Ishikawa (cell line): ENCODE results near the gene JPH2.

ENCODE experiments used
- CEBPB ChIP-seq: IDR thresholded peaks from 2 replicates; pipeline ENCODE4 v1.6.1; 2012
- CREB1 ChIP-seq: IDR thresholded peaks from 2 replicates; pipeline ENCODE4 v1.6.1; 2012; ENCODE audit warnings: low read depth
- EGR1 ChIP-seq: IDR thresholded peaks from 2 replicates; pipeline ENCODE4 v1.6.1; 2012
- EP300 ChIP-seq: IDR thresholded peaks from 2 replicates; pipeline ENCODE4 v1.6.1; 2012; ENCODE audit warnings: borderline replicate concordance
- FOXM1 ChIP-seq: IDR thresholded peaks from 2 replicates; pipeline ENCODE4 v1.6.1; 2012; ENCODE audit warnings: low read depth, borderline replicate concordance
- NFIC ChIP-seq: IDR thresholded peaks from 2 replicates; pipeline ENCODE4 v1.6.1; 2012
- RAD21 ChIP-seq: IDR thresholded peaks from 2 replicates; pipeline ENCODE4 v1.6.1; 2012; ENCODE audit warnings: low read depth
- TAF1 ChIP-seq: IDR thresholded peaks from 2 replicates; pipeline ENCODE4 v1.6.1; 2012; ENCODE audit warnings: low read depth, mild to moderate bottlenecking
- TCF12 ChIP-seq: IDR thresholded peaks from 2 replicates; pipeline ENCODE4 v1.6.1; 2012; ENCODE audit warnings: low read depth
- TEAD4 ChIP-seq: IDR thresholded peaks from 2 replicates; pipeline ENCODE4 v1.6.1; 2012
- YY1 ChIP-seq: IDR thresholded peaks from 2 replicates; pipeline ENCODE4 v1.6.1; 2012; ENCODE audit warnings: low read depth
- ZBTB7A ChIP-seq: IDR thresholded peaks from 2 replicates; pipeline ENCODE4 v1.6.1; 2012; ENCODE audit warnings: low read depth
- TF ChIP-seq, protein P1 (sequence below): IDR thresholded peaks from 2 replicates; pipeline ENCODE4 v1.6.1; 2012
- TF ChIP-seq, protein P2 (sequence below): IDR thresholded peaks from 2 replicates; pipeline ENCODE4 v1.6.1; 2012; ENCODE audit warnings: low read depth, mild to moderate bottlenecking
- TF ChIP-seq, protein P3 (sequence below): IDR thresholded peaks from 2 replicates; pipeline ENCODE4 v1.6.1; 2012

The JPH2 gene

DNA sequence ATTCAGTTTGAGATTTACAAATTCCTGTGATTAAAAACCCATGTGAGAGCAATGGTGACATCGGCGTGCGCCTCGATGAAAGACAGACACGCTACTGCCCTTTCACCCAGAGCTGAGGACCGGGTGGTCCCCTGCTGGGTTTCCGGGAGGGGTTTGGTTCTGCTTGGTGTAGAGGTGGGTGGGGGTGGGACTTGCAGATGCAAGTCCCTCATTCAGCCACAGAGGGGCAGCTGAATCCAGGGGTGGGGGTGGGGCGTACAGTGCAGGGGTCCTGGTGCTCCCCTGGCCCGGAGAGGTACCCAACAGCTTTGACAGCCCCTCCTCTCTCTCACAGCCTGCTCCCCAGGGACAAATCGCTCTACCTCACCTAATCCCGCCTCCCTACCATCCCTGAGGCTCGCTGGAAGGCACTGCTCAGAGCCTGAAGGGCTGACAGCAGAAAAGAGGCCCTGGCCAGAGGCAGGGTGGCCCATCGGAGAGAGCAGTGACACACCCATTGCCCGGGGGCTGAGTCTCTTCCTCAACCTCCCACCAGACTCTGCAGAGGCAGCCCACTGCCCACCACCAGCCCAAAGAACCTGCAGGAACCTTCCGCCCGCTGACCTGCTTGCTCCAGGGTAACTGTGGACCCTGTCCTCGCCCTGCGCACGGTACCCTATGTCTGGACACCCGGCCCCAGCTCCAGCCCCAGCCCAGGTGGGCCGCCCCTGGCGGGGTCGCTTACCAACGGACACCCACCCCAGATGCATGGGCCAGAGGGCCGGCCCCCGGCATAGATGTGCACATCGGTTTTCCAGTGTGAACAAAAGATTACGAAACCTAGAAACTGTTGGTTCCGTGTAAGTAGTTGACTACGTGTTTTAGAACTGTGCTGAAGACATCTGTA, 118.4 kb downstream of the JPH2 start:
- no peak for TF ChIP-seq TEAD4
- TF ChIP-seq, protein P1, sequence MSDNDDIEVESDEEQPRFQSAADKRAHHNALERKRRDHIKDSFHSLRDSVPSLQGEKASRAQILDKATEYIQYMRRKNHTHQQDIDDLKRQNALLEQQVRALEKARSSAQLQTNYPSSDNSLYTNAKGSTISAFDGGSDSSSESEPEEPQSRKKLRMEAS: no peak
- TF ChIP-seq TAF1: no peak
- TF ChIP-seq EGR1: no peak
- no peak for TF ChIP-seq CEBPB
- TF ChIP-seq, protein P2, sequence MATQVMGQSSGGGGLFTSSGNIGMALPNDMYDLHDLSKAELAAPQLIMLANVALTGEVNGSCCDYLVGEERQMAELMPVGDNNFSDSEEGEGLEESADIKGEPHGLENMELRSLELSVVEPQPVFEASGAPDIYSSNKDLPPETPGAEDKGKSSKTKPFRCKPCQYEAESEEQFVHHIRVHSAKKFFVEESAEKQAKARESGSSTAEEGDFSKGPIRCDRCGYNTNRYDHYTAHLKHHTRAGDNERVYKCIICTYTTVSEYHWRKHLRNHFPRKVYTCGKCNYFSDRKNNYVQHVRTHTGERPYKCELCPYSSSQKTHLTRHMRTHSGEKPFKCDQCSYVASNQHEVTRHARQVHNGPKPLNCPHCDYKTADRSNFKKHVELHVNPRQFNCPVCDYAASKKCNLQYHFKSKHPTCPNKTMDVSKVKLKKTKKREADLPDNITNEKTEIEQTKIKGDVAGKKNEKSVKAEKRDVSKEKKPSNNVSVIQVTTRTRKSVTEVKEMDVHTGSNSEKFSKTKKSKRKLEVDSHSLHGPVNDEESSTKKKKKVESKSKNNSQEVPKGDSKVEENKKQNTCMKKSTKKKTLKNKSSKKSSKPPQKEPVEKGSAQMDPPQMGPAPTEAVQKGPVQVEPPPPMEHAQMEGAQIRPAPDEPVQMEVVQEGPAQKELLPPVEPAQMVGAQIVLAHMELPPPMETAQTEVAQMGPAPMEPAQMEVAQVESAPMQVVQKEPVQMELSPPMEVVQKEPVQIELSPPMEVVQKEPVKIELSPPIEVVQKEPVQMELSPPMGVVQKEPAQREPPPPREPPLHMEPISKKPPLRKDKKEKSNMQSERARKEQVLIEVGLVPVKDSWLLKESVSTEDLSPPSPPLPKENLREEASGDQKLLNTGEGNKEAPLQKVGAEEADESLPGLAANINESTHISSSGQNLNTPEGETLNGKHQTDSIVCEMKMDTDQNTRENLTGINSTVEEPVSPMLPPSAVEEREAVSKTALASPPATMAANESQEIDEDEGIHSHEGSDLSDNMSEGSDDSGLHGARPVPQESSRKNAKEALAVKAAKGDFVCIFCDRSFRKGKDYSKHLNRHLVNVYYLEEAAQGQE: no peak
- no peak for TF ChIP-seq ZBTB7A
- TF ChIP-seq EP300: no peak

DNA sequence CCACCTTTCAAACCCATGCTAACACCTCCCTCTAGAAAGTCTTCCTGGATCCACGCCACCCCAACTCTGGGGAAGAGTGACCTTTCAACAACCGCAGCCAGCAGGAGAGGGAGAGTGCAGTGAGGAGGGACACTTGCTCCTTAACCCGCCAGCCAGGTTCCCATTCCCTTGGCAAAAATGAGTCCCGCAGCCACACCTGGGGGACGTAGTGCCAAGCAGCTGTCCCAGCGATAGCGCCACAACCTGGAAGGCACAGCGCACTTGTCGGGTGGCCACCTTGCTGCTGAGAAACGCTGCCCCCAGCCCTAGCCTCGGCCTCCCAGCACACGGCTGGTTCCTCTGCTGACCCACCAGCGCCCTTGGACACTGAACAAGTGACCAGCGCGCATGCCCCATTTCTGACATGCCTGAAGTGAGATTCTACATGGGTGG, 119.3 kb downstream of the JPH2 start:
- TF ChIP-seq EP300: no peak
- no peak for TF ChIP-seq TCF12
- TF ChIP-seq RAD21: no peak
- TF ChIP-seq TAF1: no peak
- TF ChIP-seq FOXM1: no peak
- no peak for TF ChIP-seq CEBPB
- TF ChIP-seq ZBTB7A: no peak
- no peak for TF ChIP-seq NFIC
- TF ChIP-seq, protein P2: no peak
- TF ChIP-seq YY1: no peak
- no peak for TF ChIP-seq TEAD4
- TF ChIP-seq CREB1: no peak
- TF ChIP-seq, protein P3, sequence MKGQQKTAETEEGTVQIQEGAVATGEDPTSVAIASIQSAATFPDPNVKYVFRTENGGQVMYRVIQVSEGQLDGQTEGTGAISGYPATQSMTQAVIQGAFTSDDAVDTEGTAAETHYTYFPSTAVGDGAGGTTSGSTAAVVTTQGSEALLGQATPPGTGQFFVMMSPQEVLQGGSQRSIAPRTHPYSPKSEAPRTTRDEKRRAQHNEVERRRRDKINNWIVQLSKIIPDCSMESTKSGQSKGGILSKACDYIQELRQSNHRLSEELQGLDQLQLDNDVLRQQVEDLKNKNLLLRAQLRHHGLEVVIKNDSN: no peak
- no peak for TF ChIP-seq EGR1
- TF ChIP-seq, protein P1: no peak

DNA sequence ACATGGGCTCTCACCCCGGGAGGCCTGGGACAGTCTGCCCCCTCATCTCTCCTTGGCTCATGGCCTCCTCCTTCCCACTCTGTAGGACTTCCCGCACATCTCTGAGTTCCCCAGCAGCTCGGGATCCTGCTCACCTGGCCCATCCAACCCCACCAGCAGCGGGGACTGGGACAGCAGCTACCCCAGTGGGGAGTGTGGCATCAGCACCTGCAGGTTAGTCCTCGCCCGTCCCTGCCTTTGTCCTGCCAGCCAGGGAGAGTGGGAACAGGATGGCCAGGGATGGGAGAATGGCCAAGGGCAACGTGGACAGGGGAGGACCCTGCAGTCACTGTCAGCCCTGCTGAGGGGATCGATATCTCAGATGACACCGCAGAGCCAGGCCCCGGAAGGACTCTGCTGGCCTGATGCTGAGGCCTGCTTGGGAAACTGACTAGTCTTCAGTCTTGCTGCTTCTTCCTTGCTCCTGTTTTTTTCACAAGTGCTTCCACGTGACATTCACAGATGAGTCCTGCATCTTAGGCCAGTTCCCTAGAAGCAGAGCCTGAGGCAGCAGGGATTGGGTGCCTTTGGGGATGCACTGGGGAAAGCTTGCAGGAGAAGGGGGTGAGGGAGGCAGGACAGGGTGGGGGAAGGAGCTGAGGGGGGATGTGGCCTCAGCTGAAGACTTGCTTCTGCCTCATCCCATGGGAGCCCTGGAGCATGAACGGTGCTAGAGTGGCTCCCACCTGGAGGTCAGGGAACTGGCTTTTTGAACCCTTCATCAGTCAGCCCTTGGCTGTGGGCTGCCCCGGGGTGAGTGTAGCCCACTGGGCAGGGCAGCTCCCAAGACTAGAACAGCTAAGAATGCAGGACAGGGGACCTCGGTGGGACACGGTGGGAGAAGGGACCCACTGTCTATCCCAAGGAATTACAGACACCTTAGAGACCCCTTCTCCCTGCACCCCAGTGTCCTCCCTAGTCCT, 120.1 kb downstream of the JPH2 start:
- TF ChIP-seq TEAD4 (no peak), ZBTB7A (no peak), NFIC (no peak), EP300 (no peak)
- TF ChIP-seq, protein P1: no peak
- TF ChIP-seq, protein P2: no peak
